DLD1 (cell line): ENCODE data around the gene MYRF.

ENCODE experiments used
- in situ Hi-C: cut with HindIII; loops from 2 replicates; pipeline ENCODE4 v1.10.0; 2017; ENCODE audit warnings: low sequenced_read_pairs

The MYRF gene

GRCh38 chr11:61752117-61752924, at the start of gene MYRF:
Gene MYRF (plus strand): TSS chr11:61752636. CDS start chr11:61752745, 109 bp downstream.
- in situ Hi-C loops = no loop called here

DNA sequence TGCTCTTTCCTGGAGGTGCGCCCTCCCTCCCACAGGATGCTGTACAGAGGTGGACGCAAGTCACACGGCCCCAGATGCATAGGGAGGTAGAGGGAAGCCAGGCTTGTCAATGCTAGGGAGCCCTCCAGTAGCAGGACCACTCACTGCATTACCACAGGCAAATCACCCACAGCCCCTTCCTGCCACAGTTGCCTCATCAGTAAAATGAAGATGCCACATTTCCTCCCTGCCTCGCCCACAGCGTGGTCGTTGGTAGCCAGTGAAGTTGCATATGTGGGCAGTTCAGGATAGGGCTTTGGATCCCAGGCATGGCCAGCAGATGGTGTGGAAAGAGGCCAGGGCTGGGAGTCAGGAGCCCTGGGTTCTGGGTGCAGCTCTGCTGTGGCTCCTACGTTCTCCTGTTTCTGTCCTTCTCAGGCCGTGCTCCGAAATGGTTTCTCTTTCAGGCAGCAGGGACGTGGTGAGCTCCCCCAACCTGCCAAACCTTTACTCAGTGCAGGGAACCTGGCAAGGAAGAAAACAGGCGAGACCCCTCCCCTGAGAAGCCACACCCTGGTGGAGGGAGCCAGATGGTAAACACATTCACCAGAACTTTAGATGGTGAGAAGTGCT, 49.6 kb upstream of the MYRF start:
- in situ Hi-C loops = no loop called here

DNA sequence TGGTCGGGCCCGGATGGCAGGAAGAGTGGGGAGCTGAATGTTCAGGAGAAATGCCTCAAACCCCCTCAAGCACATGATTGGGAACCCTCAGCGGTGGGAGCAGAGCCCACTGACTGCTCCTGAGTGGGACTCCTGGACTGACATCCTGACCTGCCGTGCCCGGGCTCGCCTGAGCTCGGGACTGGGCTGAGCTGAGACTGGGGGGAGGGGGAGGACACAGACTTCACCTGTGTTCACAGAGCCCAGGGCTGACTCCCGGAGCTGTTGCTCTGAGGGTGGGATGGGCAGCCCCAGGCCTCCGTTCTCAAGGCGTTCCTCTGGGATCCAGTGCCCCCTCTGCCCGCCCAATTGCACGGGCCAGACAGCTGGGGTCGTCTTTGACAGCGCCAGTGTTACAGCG, 47.6 kb upstream of the MYRF start:
- in situ Hi-C loops = no loop called here

DNA sequence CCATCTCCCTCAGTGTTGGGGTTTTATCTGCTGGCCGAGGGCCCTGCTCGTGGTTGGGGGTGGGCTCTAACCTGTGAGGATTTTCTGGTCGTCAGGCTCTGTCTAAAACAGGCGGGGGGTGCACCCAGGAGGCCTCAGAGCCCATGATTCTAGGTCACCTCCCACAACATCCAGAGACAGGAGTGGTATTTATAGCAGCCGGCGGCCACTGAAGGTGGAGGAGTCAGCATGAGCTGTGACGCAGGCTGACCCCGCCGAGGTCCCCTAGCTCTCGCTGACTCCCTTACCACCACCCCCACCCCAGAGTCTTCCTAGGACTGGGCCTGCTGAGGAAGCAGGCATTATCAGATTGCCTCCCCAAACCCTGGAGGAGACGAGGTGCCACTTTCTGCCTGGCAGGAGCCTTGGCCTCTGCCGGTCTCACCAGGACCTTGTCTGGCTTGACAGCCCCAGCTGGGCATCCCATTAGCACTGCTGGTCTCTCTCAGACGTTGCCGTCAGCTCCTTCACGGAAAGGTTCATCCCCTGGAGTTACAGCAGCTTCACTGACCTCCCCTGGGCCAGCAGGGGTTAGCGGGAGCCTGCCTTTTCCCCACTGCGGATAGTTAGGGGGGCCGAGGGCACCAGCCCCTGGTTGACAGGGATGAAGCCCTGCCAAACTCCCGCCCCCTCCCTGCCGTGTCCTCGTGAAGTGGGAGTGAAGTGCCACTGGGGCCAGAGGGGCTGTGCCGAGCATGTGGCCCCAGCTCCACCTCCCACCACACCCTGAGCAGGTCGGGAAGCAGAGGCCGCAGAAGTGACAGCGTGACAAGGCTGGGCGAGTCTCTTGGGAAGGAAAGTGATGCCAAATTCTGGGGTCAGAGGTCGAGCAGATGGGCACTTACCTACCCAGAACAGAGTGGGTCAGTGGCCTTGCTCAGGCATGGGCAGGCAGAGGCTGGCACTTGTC, 45.7 kb upstream of the MYRF start:
- in situ Hi-C loops = no loop called here

- in situ Hi-C loops = no loop called here
These were observed 44.9 kb upstream of the MYRF start for GRCh38 chr11:61707574-61707973.

DNA sequence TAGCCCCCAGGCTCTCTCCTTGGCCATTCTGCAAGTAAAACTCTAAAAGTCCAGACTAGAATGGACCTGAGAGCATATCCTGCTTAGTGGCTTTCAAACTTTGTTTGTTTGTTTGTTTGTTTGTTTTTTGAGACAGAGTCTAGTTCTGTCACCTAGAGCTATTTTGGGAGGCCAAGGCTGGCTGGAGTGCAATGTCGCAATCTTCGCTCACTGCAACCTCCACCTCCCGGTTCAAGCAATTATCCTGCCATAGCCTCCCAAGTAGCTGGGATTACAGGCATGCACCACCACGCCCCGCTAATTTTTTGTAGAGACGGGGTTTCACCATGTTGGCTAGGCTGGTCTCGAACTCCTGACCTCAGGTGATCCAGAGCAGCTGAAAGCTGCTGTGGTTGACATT, 43.3 kb upstream of the MYRF start:
- in situ Hi-C loops = no loop called here

- in situ Hi-C loops = no loop called here
These were observed 42.9 kb upstream of the MYRF start for GRCh38 chr11:61709572-61709971.

GRCh38 chr11:61710019-61710418, 42.4 kb upstream of the MYRF start:
- in situ Hi-C loops = no loop called here

DNA sequence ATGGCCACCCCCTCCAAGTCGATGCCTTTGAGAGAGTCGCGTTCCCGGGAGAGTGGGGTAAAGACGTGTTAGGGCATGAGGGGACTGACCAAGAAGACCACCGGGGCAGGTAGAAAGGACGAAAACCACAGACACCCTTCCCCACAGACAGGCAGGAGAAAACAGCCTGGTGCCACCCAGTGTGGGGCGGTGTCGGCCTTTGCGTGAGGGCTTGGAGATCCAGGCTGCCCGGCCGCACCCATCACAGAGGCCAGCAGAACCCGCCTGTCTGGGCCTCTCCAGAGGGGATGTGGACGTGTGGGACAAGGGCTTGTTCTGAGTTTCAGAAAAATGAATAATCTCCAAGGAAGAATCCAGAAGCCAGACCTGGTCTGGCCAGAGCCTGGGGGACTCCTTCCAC, 41.4 kb upstream of the MYRF start:
- in situ Hi-C loops = no loop called here

DNA sequence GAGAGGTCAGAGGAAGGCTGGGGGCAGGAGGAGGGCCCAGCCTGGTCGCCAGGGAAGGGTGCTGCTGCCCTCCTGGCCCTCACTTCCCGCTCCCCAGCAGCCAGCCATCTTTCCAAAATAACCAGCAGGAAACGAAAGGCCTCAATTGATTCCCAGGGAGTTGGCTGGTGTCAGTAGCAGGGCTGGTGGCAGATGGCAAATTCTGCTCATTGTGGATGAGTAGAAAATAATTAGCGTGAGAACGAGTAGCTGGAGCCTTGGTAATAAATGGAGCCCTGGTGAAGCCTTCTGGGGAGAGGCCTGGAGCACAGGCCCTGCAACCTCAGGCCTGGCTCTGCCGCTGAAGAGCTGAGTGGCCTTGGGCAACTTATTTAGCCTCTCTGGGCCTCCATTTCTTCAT, 40.9 kb upstream of the MYRF start:
- in situ Hi-C loops = no loop called here

GRCh38 chr11:61712314-61712713, 40.1 kb upstream of the MYRF start:
- in situ Hi-C loops = no loop called here

GRCh38 chr11:61712846-61713245, 39.6 kb upstream of the MYRF start:
- in situ Hi-C loops = no loop called here

DNA sequence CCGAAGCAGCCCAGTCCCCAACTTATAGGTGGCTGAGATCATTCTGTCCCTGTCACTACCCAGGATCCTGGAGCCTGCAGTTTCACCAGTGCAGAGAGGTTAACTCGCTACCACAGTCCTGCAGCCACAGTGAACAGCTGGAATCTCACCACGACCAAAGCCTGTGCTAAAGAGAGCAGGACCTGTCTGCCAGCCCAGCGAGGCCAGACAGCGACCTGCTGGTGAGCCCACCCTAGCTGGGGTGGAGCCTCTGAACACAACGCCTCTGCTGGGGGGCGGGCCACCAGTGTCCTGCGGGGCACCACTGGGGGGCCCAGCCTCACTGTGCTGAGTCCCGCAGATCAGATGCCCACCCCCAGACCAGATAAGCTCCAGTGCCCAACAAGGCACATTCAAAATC, 39.0 kb upstream of the MYRF start:
- in situ Hi-C loops = no loop called here

GRCh38 chr11:61713906-61714305, 38.5 kb upstream of the MYRF start:
- in situ Hi-C loops = no loop called here

DNA sequence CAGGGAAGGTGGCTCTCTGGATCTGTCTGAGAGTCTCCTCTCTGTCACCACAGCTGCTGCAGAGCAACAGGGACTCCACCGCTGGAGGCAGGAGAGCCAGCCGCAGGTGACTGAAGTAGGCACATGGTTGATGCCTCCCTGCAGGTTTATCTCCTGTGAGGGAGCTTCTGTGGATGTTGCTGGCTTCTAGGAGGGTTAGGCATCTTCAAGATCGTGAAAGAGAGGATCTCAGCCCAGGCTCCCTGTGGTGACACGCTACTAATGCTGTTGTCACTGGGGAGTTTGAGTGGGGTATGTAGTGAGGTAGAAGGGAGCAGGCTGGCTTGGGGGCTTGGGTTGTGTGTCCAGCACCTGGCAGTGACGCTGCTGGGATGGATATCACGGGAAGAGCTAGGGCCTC, 38.1 kb upstream of the MYRF start:
- in situ Hi-C loops = no loop called here

DNA sequence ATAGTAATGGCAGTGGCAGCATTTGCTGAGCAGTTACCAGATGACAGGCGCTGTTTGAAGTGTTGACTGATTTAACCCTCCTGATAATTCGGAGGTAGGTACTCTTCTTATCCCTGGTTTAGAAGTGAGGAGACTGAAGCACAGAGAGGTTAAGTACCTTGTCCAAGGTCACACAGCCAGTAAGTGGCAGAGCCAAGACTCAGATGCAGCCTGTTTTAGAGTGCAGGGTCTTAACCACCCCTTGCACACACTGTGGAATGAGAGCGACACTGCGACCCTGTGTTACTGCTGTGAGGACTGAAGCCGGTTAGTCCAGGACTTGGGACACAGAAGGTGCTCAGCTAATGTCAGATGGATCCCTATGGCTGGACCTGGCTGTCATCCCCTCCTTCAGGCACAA, 37.5 kb upstream of the MYRF start:
- in situ Hi-C loops = no loop called here

DNA sequence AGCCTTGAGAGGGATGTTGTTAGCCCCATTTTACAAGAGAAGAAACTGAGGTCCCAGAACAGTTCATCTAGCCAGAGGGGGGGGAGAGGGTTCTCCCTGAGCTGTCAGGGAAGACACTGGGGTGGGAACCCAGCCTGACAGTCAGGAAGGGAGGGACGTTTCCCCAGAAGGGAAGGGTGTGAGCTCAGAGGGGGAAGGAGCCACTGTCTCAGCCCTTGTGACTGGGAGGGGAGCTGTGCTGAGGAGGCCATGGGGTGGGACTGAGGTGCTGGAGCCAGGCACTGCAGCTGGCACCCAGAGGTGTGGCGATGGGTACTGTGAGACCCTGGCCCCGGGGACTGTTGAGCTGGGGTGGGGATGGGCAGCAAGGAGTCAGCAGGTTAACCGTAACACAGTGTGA, 36.6 kb upstream of the MYRF start:
- in situ Hi-C loops = no loop called here

DNA sequence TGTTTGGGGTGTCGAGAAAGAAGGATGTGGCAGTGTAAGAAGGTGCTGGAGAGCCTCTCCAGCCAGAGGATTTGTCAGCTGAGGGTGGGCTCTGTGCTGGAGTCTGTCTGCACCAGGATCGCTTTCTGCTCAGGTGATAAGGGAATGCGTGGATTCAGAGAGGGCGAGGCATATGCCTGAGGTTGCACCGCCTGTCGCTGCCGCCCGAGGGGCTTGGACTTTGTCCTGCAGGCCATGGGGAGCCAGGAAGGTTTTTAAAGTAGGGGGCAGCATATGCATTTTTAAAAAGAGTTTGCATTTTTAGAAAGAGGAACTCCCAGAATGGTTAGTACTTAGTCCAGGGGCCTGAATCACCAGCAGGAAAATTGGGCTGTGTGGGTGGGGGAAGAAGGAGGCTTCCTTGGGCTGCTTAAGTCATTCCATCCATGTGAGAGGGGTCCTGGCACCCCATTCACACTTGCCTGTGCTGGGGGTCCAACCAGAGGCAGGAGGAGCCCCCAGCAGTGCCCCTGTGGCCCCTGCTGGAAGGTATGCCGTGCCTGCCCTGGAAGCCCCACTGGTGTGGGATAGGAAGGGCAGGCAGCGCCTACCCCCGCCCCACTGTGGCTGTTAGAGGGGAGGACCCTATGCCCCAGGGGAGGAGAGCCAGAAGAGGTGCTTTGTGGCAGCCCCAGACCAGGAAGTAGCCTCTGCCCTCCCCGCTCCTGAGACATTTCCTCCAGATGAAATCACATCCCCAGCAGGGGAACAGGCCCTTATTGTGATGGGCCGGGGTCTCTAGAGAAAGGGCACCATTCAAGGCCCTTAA, 35.8 kb upstream of the MYRF start:
- in situ Hi-C loops = no loop called here

GRCh38 chr11:61717286-61718033, 35.0 kb upstream of the MYRF start:
- in situ Hi-C loops = no loop called here

DNA sequence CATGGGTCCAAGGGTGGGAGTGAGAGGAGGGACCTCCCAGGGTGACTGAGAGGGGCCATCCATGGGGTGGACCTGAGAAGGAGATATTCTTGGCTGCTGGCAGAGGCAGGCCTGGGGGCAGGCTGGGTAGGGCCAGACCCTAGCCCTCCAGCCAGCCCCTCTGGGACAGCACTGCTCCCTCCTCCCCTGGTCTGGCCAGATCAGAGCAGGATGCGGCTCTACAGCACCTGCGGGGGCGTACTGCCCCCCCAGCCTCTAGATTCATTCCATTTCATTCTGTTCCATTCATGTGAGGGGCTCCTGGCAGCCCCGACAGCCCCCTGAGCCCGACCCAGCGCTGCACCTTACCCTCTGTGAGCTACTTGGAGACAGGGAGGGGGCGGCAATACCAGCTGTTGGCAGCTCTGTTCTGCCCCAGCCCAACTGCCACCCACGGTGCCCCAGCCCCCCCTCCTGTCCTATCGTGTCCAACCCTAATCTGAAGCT, 34.3 kb upstream of the MYRF start:
- in situ Hi-C loops = no loop called here
